HepG2 (cell line): ENCODE data around the gene UBA6. TPM values are rescaled to one million over a fixed set of nuclear protein-coding genes. Genes with fewer than 3 reads are reported as not detected.

Experiments
- DMAP1 ChIP-seq: IDR thresholded peaks from 2 replicates; pipeline ENCODE4 v1.6.1; 2016
- FOXA3 ChIP-seq: IDR thresholded peaks from 2 replicates; pipeline ENCODE4 v1.6.1; 2016; ENCODE audit warnings: missing genetic modification reagents, missing compliant biosample characterization
- FOXC1 ChIP-seq: sonication (generic); formaldehyde crosslinking; IDR thresholded peaks from 2 replicates; pipeline ENCODE4 v1.8.0; 2022; ENCODE audit warnings: mild to moderate bottlenecking, missing genetic modification reagents, borderline replicate concordance
- HDAC1 ChIP-seq: sonication (generic); formaldehyde crosslinking; IDR thresholded peaks from 2 replicates; pipeline ENCODE4 v1.5.1; 2020; ENCODE audit warnings: mild to moderate bottlenecking, missing genetic modification reagents
- JUNB ChIP-seq: sonication (generic); formaldehyde crosslinking; IDR thresholded peaks from 2 replicates; pipeline ENCODE4 v1.8.0; 2022; ENCODE audit warnings: missing genetic modification reagents, mild to moderate bottlenecking, borderline replicate concordance
- KLF12 ChIP-seq: sonication (generic); formaldehyde crosslinking; IDR thresholded peaks from 2 replicates; pipeline ENCODE4 v1.4.0; 2020; ENCODE audit warnings: missing genetic modification reagents, borderline replicate concordance
- MAX ChIP-seq: IDR thresholded peaks from 2 replicates; pipeline ENCODE4 v1.6.1; 2012; ENCODE audit warnings: inconsistent platforms
- NCOA2 ChIP-seq: sonication (generic); formaldehyde crosslinking; IDR thresholded peaks from 2 replicates; pipeline ENCODE4 v1.8.0; 2022; ENCODE audit warnings: inconsistent platforms
- PHF5A ChIP-seq: IDR thresholded peaks from one replicate; pipeline ENCODE4 v1.6.1; 2018; ENCODE audit warnings: low read depth, missing genetic modification reagents; ENCODE audit not compliant: unreplicated experiment
- RFXAP ChIP-seq: sonication (generic); formaldehyde crosslinking; IDR thresholded peaks from 2 replicates; pipeline ENCODE4 v1.4.0; 2020; ENCODE audit warnings: missing genetic modification reagents, borderline replicate concordance
- SMAD1 ChIP-seq: sonication (generic); formaldehyde crosslinking; IDR thresholded peaks from 2 replicates; pipeline ENCODE4 v1.4.0; 2020; ENCODE audit warnings: missing genetic modification reagents, low read depth, mild to moderate bottlenecking, borderline replicate concordance
- SNAPC5 ChIP-seq: sonication (generic); formaldehyde crosslinking; IDR thresholded peaks from 2 replicates; pipeline ENCODE4 v1.8.1; 2023; ENCODE audit warnings: mild to moderate bottlenecking, missing genetic modification reagents, borderline replicate concordance
- TFDP2 ChIP-seq: sonication (generic); formaldehyde crosslinking; IDR thresholded peaks from 2 replicates; pipeline ENCODE4 v1.4.0; 2020; ENCODE audit warnings: missing genetic modification reagents
- TFE3 ChIP-seq: IDR thresholded peaks from 2 replicates; pipeline ENCODE4 v1.6.1; 2016
- TMF1 ChIP-seq: sonication (generic); formaldehyde crosslinking; IDR thresholded peaks from 2 replicates; pipeline ENCODE4 v1.8.1; 2022; ENCODE audit warnings: low read depth, missing genetic modification reagents
- ZBTB20 ChIP-seq: sonication (generic); formaldehyde crosslinking; IDR thresholded peaks from 2 replicates; pipeline ENCODE4 v1.8.1; 2023; ENCODE audit warnings: missing genetic modification reagents, low read depth, mild to moderate bottlenecking, borderline replicate concordance
- ZNF280D ChIP-seq: sonication (generic); formaldehyde crosslinking; IDR thresholded peaks from 2 replicates; pipeline ENCODE4 v1.5.1; 2020; ENCODE audit warnings: mild to moderate bottlenecking, missing genetic modification reagents
- ZNF546 ChIP-seq: sonication (generic); formaldehyde crosslinking; conservative IDR thresholded peaks from 2 replicates; pipeline ENCODE4 v1.8.1; 2023; ENCODE audit warnings: mild to moderate bottlenecking, missing genetic modification reagents
- ZZZ3 ChIP-seq: sonication (generic); formaldehyde crosslinking; IDR thresholded peaks from 2 replicates; pipeline ENCODE4 v1.4.0; 2020; ENCODE audit warnings: missing genetic modification reagents, mild to moderate bottlenecking, borderline replicate concordance
- polyA plus RNA-seq, 8 experiments: library from polyadenylated mRNA; depleted of rRNA in 3 of 8; stranded (reverse) in 7 of 8; unstranded in 1 of 8; fragments of >200 nt; fragmentation: Illumina TruSeq in 4 of 8; extraction: Trizol in 4 of 8; gene quantifications; 2 replicates each; pipeline versions ENCODE4 v1.2.1 to v1.2.3, GENCODE V29; 2011 to 2016; ENCODE audit warnings: low read depth in 4 of 8, missing spikeins in 1 of 8, mixed read lengths in 1 of 8; ENCODE audit not compliant: insufficient read depth in 1 of 8
- total RNA-seq, 5 experiments: library from RNA; depleted of rRNA; stranded (reverse); fragments of >200 nt; fragmentation: Illumina TruSeq; extraction: Trizol; gene quantifications; 2 replicates each; pipeline ENCODE4 v1.2.3, GENCODE V29; 2016; ENCODE audit warnings: low read depth in 1 of 5

UBA6 gene
- total and polyA plus RNA-seq, 2 of the 13 experiments (the other 11 are each of a cell fraction or from before 2014, with no cell fraction given) = 33.3 to 75.4 TPM

- TF ChIP-seq TFE3 (CRISPR knock-in tag) (peak; percentile 28; the same call in 1 of the 2 replicates), MAX (peak; percentile 93), SMAD1 (CRISPR knock-in tag) (peak; percentile 69; the same call in 1 of the 2 replicates), JUNB (no peak), RFXAP (CRISPR knock-in tag) (no peak), FOXC1 (peak; percentile 50), ZZZ3 (CRISPR knock-in tag) (peak; percentile 76; the same call in 1 of the 2 replicates), FOXA3 (CRISPR knock-in tag) (peak; percentile 55), PHF5A (peak; percentile 43), KLF12 (CRISPR knock-in tag) (peak; percentile 97; the same call in 1 of the 2 replicates), TFDP2 (peak; percentile 75), ZNF280D (CRISPR knock-in tag) (0 out of 2 replicates have a peak, but pooled peaks have one; percentile 26), ZBTB20 (CRISPR knock-in tag) (peak; percentile 55; the same call in 1 of the 2 replicates), DMAP1 (CRISPR knock-in tag) (peak; percentile 97), HDAC1 (CRISPR knock-in tag) (peak; percentile 86), NCOA2 (CRISPR knock-in tag) (peak; percentile 46; the same call in 1 of the 2 replicates), ZNF546 (CRISPR knock-in tag) (0 out of 2 replicates have a peak, but pooled peaks have one; percentile 16), TMF1 (CRISPR knock-in tag) (no peak), SNAPC5 (no peak)
These were observed at the start of gene UBA6 (continued) for GRCh38 chr4:67700738-67701516.
